NCI-H748 (cell line): Measurements from ENCODE around the gene TPSD1.

ENCODE experiments used
- DNase-seq: peaks from one replicate; lab custom pipeline; 2025; ENCODE audit not compliant: unreplicated experiment; lab: John Stamatoyannopoulos, UW

The TPSD1 gene

GRCh38 chr16:1297018-1297696, 41.3 kb downstream of the TPSD1 start:
- no peak for DNase-seq

- no peak for DNase-seq
Observed at GRCh38 chr16:1298406-1298805, 42.5 kb downstream of the TPSD1 start.

GRCh38 chr16:1299012-1299867, 43.4 kb downstream of the TPSD1 start:
- DNase-seq: no peak

GRCh38 chr16:1299868-1300203, 44.0 kb downstream of the TPSD1 start:
- DNase-seq: no peak

GRCh38 chr16:1300664-1301476, 45.0 kb downstream of the TPSD1 start:
- peak; percentile 54 for DNase-seq

GRCh38 chr16:1301562-1301961, 45.7 kb downstream of the TPSD1 start:
- DNase-seq: no peak

- DNase-seq: no peak
Observed at GRCh38 chr16:1305823-1306222, 50.0 kb downstream of the TPSD1 start.

- DNase-seq: no peak
Observed at GRCh38 chr16:1306334-1306733, 50.5 kb downstream of the TPSD1 start.

- no peak for DNase-seq
Observed at GRCh38 chr16:1308036-1308976, 52.4 kb downstream of the TPSD1 start.
